Liver (tissue), 9 donors: ENCODE measurements around the gene TICAM2. TPM values are rescaled to one million over a fixed set of nuclear protein-coding genes. Genes with fewer than 3 reads are reported as not detected.

Experiments
- DNase-seq: peaks from one replicate; pipeline ENCODE4 v3.0.0-alpha.2; 2017; ENCODE audit warnings: low spot score
- H3K27ac ChIP-seq, 2 donors: one replicate each; pipeline ENCODE4 v1.7.0; 2013; ENCODE audit warnings: inconsistent platforms in 2 of 2, low read length in 2 of 2, control low read depth in 1 of 2, low read depth in 1 of 2, mild to moderate bottlenecking in 1 of 2
- H3K27me3 ChIP-seq, 4 donors: one replicate each; pipeline versions ENCODE4 v1.6.1 to v1.7.0; 2013; ENCODE audit warnings: low read length in 3 of 4, inconsistent platforms in 1 of 4, mild to moderate bottlenecking in 1 of 4, moderate library complexity in 1 of 4; ENCODE audit not compliant: control insufficient read depth in 4 of 4, insufficient read depth in 4 of 4
- H3K36me3 ChIP-seq, 4 donors: one replicate each; pipeline versions ENCODE4 v1.6.1 to v1.7.0; 2013; ENCODE audit warnings: low read length in 3 of 4, mild to moderate bottlenecking in 3 of 4, low read depth in 1 of 4, moderate library complexity in 1 of 4; ENCODE audit not compliant: control insufficient read depth in 4 of 4, insufficient read depth in 3 of 4
- H3K4me1 ChIP-seq, 4 donors: one replicate each; pipeline versions ENCODE4 v1.6.1 to v1.7.0; 2013; ENCODE audit warnings: low read length in 3 of 4, mild to moderate bottlenecking in 3 of 4, moderate library complexity in 1 of 4; ENCODE audit not compliant: control insufficient read depth in 4 of 4, insufficient read depth in 4 of 4
- H3K4me3 ChIP-seq, 3 donors: one replicate each; pipeline versions ENCODE4 v1.6.1 to v1.7.0; 2013; ENCODE audit warnings: low read length in 3 of 3, control low read depth in 1 of 3, low read depth in 1 of 3, mild to moderate bottlenecking in 1 of 3
- H3K9ac ChIP-seq, 2 donors: one replicate each; pipeline ENCODE4 v1.7.0; 2013; ENCODE audit warnings: low read length in 2 of 2, mild to moderate bottlenecking in 2 of 2, moderate library complexity in 2 of 2, control low read depth in 1 of 2, low read depth in 1 of 2
- H3K9me3 ChIP-seq, 4 donors: one replicate each; pipeline versions ENCODE4 v1.6.1 to v1.7.0; 2013; ENCODE audit warnings: low read length in 3 of 4; ENCODE audit not compliant: control insufficient read depth in 4 of 4
- ATF3 ChIP-seq: IDR thresholded peaks from 2 replicates; pipeline ENCODE4 v1.6.1; 2016; ENCODE audit warnings: antibody characterized with exemption
- FOXA1 ChIP-seq: IDR thresholded peaks from 2 replicates; pipeline ENCODE4 v1.6.1; 2016; ENCODE audit warnings: antibody characterized with exemption
- GABPA ChIP-seq, 2 donors: IDR thresholded peaks in 1 of 2; conservative IDR thresholded peaks in 1 of 2; 2 replicates each; pipeline ENCODE4 v1.6.1; 2016; ENCODE audit warnings: antibody characterized with exemption in 2 of 2, mild to moderate bottlenecking in 1 of 2, moderate library complexity in 1 of 2
- HNF4A ChIP-seq, 2 donors: conservative IDR thresholded peaks; 2 replicates each; pipeline ENCODE4 v1.6.1; 2016; ENCODE audit warnings: antibody characterized with exemption in 2 of 2, mild to moderate bottlenecking in 2 of 2
- JUND ChIP-seq, 2 donors: IDR thresholded peaks; 2 replicates each; pipeline ENCODE4 v1.6.1; 2016; ENCODE audit warnings: antibody characterized with exemption in 2 of 2
- RAD21 ChIP-seq, 2 donors: IDR thresholded peaks; 2 replicates each; pipeline ENCODE4 v1.6.1; 2016; ENCODE audit warnings: antibody characterized with exemption in 2 of 2, mild to moderate bottlenecking in 2 of 2
- TAF1 ChIP-seq: conservative IDR thresholded peaks from 2 replicates; pipeline ENCODE4 v1.6.1; 2016; ENCODE audit warnings: antibody characterized with exemption, mild to moderate bottlenecking
- WGBS: extraction: QIAGEN DNeasy Blood & Tissue Kit; methylation state at CpG from one replicate; pipeline ENCODE4 v1.1.7; 2013; 5-methylcytosine and 5-hydroxymethylcytosine counted together
- polyA plus RNA-seq, 2 donors: library from polyadenylated mRNA; stranded (reverse) in 1 of 2; unstranded in 1 of 2; fragments of 200-250 nt in 1 of 2; fragments of >200 nt in 1 of 2; fragmentation: Nextera tagmentation in 1 of 2; extraction: Ambion mirVana in 1 of 2; gene quantifications; one replicate each; pipeline versions ENCODE4 v1.2.1 to v1.2.3, GENCODE V29; 2013 to 2015
- total RNA-seq, 2 donors: library from RNA; depleted of rRNA; stranded (reverse); fragments of >200 nt; gene quantifications; one replicate each; pipeline ENCODE4 v1.2.3, GENCODE V29; 2014
- TF ChIP-seq, protein P1 (sequence below): IDR thresholded peaks from 2 replicates; pipeline ENCODE4 v1.6.1; 2016; ENCODE audit warnings: antibody characterized with exemption, mild to moderate bottlenecking
- donor health status: healthy.
- donor health status: healthy.
- donor health status: healthy.
- donor health status: healthy.
- donor health status: healthy.

Gene TICAM2
- total and polyA plus RNA-seq, 4 donors, result 0.50 to 1.5 (median 0.95) TPM

GRCh38 chr5:115621365-115621900 lies 19.2 kb upstream of the TICAM2 start:
- DNase-seq, result no peak
- H3K36me3 ChIP-seq, result peaks cover 0 to 28% (median 20%) of the 10 kb centered on the region in 4 donors
- H3K9me3 ChIP-seq, result no peaks in the 10 kb centered on the region
- H3K27me3 ChIP-seq, result no peaks in the 10 kb centered on the region
- H3K4me1 ChIP-seq, result peaks cover 15 to 30% (median 24%) of the 10 kb centered on the region in 4 donors
- 86% methylated on average over 4 of the region's 4 CpGs for WGBS
- no peak overlapping the region for H3K9ac ChIP-seq
- no peak overlapping the region for H3K27ac ChIP-seq
- TF ChIP-seq, protein P1, sequence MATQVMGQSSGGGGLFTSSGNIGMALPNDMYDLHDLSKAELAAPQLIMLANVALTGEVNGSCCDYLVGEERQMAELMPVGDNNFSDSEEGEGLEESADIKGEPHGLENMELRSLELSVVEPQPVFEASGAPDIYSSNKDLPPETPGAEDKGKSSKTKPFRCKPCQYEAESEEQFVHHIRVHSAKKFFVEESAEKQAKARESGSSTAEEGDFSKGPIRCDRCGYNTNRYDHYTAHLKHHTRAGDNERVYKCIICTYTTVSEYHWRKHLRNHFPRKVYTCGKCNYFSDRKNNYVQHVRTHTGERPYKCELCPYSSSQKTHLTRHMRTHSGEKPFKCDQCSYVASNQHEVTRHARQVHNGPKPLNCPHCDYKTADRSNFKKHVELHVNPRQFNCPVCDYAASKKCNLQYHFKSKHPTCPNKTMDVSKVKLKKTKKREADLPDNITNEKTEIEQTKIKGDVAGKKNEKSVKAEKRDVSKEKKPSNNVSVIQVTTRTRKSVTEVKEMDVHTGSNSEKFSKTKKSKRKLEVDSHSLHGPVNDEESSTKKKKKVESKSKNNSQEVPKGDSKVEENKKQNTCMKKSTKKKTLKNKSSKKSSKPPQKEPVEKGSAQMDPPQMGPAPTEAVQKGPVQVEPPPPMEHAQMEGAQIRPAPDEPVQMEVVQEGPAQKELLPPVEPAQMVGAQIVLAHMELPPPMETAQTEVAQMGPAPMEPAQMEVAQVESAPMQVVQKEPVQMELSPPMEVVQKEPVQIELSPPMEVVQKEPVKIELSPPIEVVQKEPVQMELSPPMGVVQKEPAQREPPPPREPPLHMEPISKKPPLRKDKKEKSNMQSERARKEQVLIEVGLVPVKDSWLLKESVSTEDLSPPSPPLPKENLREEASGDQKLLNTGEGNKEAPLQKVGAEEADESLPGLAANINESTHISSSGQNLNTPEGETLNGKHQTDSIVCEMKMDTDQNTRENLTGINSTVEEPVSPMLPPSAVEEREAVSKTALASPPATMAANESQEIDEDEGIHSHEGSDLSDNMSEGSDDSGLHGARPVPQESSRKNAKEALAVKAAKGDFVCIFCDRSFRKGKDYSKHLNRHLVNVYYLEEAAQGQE, result no peak
- no peak for TF ChIP-seq ATF3
- no peak for TF ChIP-seq HNF4A (conservative IDR thresholded peaks at IDR 0.05)
- TF ChIP-seq FOXA1, result no peak
- TF ChIP-seq GABPA (IDR thresholded peaks at IDR 0.05 in 1 of 2, conservative IDR thresholded peaks at IDR 0.05 in 1 of 2), result no peak
- H3K4me3 ChIP-seq, result no peak overlapping the region

DNA sequence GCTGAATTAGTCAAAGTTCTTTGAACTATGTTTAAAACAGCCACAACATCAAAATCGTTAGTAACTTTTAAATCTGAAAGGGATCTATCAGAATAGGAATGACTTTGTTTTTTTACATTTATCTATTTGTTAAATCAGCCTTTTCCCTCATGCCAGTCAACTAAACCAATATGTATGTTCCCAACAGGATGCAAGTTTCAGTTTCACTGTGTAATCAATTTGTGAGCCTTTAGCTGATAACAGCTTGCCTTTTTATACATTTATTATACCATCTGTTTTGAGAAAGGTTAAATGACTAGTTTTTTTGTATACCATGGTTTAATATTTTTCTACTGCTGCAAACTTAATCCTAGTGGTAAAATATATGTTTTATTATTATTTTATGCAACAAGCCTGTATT lies 14.6 kb upstream of the TICAM2 start:
- Histone ChIP-seq H3K9me3 (no peaks in the 10 kb centered on the region), H3K4me3 (no peak overlapping the region), H3K36me3 (peaks cover 0 to 57% (median 41%) of the 10 kb centered on the region in 4 donors), H3K4me1 (peaks cover 0 to 3% (median 0%) of the 10 kb centered on the region in 4 donors), H3K9ac (no peak overlapping the region), H3K27me3 (no peaks in the 10 kb centered on the region), H3K27ac (no peak overlapping the region)
- WGBS, result 27% methylated on average over 1 of the region's 1 CpG
- no peak for DNase-seq
- TF ChIP-seq ATF3, result no peak

- H3K27ac ChIP-seq, result no peak overlapping the region
- H3K9ac ChIP-seq, result no peak overlapping the region
- peaks cover 0 to 3% (median under 1%) of the 10 kb centered on the region in 4 donors for H3K4me1 ChIP-seq
- H3K36me3 ChIP-seq, result peaks cover 0 to 57% (median 41%) of the 10 kb centered on the region in 4 donors
- H3K9me3 ChIP-seq, result no peaks in the 10 kb centered on the region
- TF ChIP-seq JUND (IDR thresholded peaks at IDR 0.05), result no peak
- no peak for TF ChIP-seq TAF1
- no peak for TF ChIP-seq ATF3
- no peak for TF ChIP-seq GABPA (IDR thresholded peaks at IDR 0.05 in 1 of 2, conservative IDR thresholded peaks at IDR 0.05 in 1 of 2)
- TF ChIP-seq RAD21 (IDR thresholded peaks at IDR 0.05), result no peak
- no peaks in the 10 kb centered on the region for H3K27me3 ChIP-seq
- DNase-seq, result no peak
- H3K4me3 ChIP-seq, result no peak overlapping the region
Observed at GRCh38 chr5:115616472-115616871, 14.2 kb upstream of the TICAM2 start.
